ENCODE measurements around the gene NOS1AP. TPM values are rescaled to one million over a fixed set of nuclear protein-coding genes. Genes with fewer than 3 reads are reported as not detected.

NOS1AP gene
- total and polyA plus RNA-seq, 2 experiments from 2014 or later: 5.8 to 6.6 TPM

GRCh38 chr1:162150112-162150511, 80.6 kb downstream of the NOS1AP start (continued):
- TF ChIP-seq EZH2phosphoT487 (IDR thresholded peaks at IDR 0.05; ENCODE audit: unreplicated experiment) (no peak), ZNF114 (CRISPR knock-in tag; IDR thresholded peaks at IDR 0.05) (no peak), ZNF331 (CRISPR knock-in tag; IDR thresholded peaks at IDR 0.05; ENCODE audit: low read depth) (no peak)
- TF ChIP-seq, protein P1, sequence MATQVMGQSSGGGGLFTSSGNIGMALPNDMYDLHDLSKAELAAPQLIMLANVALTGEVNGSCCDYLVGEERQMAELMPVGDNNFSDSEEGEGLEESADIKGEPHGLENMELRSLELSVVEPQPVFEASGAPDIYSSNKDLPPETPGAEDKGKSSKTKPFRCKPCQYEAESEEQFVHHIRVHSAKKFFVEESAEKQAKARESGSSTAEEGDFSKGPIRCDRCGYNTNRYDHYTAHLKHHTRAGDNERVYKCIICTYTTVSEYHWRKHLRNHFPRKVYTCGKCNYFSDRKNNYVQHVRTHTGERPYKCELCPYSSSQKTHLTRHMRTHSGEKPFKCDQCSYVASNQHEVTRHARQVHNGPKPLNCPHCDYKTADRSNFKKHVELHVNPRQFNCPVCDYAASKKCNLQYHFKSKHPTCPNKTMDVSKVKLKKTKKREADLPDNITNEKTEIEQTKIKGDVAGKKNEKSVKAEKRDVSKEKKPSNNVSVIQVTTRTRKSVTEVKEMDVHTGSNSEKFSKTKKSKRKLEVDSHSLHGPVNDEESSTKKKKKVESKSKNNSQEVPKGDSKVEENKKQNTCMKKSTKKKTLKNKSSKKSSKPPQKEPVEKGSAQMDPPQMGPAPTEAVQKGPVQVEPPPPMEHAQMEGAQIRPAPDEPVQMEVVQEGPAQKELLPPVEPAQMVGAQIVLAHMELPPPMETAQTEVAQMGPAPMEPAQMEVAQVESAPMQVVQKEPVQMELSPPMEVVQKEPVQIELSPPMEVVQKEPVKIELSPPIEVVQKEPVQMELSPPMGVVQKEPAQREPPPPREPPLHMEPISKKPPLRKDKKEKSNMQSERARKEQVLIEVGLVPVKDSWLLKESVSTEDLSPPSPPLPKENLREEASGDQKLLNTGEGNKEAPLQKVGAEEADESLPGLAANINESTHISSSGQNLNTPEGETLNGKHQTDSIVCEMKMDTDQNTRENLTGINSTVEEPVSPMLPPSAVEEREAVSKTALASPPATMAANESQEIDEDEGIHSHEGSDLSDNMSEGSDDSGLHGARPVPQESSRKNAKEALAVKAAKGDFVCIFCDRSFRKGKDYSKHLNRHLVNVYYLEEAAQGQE (IDR thresholded peaks at IDR 0.05; ENCODE audit: unreplicated experiment): no peak

GRCh38 chr1:162151900-162152829, 82.7 kb downstream of the NOS1AP start:
- H3K9me3 Mint-ChIP-seq: no peaks in the 10 kb centered on the region
- ATAC-seq (no peak; the same call in 2 of the 3 replicates), DNase-seq (ENCODE audit: low spot score) (no peak)
- no peak overlapping the region for H2AFZ ChIP-seq
- H3K27ac Mint-ChIP-seq: no peak overlapping the region
- peaks cover 13% of the 10 kb centered on the region for H3K4me1 ChIP-seq (ENCODE audit: insufficient read depth)
- no peaks in the 10 kb centered on the region for H3K36me3 ChIP-seq (ENCODE audit: insufficient read depth)
- no peaks in the 10 kb centered on the region; the same call in 1 of the 2 replicates for H3F3A ChIP-seq (replicated peaks; ENCODE audit: low read depth)
- H3K27me3 Mint-ChIP-seq (ENCODE audit: insufficient read depth, low read depth, poor library complexity): peaks cover 4% of the 10 kb centered on the region
- H3K9me2 ChIP-seq (ENCODE audit: insufficient read depth): no peaks in the 10 kb centered on the region
- H3K4me3 Mint-ChIP-seq: no peak overlapping the region
- H3K4me2 ChIP-seq: no peak overlapping the region
- no peak overlapping the region for H3K27ac ChIP-seq (ENCODE audit: low read depth)
- H3K79me2 ChIP-seq (replicated peaks; ENCODE audit: insufficient read depth): peaks cover 29% of the 10 kb centered on the region
- H3K4me3 ChIP-seq: no peak overlapping the region
- H4K20me1 ChIP-seq (replicated peaks; ENCODE audit: insufficient read depth): 0 out of 2 replicates have a peak, but pooled peaks cover 5% of the 10 kb centered on the region
- H3K4me1 Mint-ChIP-seq: peaks cover 45% of the 10 kb centered on the region
- 0 out of 2 replicates have a peak, but pooled peaks cover 6% of the 10 kb centered on the region for H3K27me3 ChIP-seq (ENCODE audit: insufficient read depth)
- H3K36me3 Mint-ChIP-seq (ENCODE audit: low read depth): peaks cover 8% of the 10 kb centered on the region
- TF ChIP-seq, protein P2, sequence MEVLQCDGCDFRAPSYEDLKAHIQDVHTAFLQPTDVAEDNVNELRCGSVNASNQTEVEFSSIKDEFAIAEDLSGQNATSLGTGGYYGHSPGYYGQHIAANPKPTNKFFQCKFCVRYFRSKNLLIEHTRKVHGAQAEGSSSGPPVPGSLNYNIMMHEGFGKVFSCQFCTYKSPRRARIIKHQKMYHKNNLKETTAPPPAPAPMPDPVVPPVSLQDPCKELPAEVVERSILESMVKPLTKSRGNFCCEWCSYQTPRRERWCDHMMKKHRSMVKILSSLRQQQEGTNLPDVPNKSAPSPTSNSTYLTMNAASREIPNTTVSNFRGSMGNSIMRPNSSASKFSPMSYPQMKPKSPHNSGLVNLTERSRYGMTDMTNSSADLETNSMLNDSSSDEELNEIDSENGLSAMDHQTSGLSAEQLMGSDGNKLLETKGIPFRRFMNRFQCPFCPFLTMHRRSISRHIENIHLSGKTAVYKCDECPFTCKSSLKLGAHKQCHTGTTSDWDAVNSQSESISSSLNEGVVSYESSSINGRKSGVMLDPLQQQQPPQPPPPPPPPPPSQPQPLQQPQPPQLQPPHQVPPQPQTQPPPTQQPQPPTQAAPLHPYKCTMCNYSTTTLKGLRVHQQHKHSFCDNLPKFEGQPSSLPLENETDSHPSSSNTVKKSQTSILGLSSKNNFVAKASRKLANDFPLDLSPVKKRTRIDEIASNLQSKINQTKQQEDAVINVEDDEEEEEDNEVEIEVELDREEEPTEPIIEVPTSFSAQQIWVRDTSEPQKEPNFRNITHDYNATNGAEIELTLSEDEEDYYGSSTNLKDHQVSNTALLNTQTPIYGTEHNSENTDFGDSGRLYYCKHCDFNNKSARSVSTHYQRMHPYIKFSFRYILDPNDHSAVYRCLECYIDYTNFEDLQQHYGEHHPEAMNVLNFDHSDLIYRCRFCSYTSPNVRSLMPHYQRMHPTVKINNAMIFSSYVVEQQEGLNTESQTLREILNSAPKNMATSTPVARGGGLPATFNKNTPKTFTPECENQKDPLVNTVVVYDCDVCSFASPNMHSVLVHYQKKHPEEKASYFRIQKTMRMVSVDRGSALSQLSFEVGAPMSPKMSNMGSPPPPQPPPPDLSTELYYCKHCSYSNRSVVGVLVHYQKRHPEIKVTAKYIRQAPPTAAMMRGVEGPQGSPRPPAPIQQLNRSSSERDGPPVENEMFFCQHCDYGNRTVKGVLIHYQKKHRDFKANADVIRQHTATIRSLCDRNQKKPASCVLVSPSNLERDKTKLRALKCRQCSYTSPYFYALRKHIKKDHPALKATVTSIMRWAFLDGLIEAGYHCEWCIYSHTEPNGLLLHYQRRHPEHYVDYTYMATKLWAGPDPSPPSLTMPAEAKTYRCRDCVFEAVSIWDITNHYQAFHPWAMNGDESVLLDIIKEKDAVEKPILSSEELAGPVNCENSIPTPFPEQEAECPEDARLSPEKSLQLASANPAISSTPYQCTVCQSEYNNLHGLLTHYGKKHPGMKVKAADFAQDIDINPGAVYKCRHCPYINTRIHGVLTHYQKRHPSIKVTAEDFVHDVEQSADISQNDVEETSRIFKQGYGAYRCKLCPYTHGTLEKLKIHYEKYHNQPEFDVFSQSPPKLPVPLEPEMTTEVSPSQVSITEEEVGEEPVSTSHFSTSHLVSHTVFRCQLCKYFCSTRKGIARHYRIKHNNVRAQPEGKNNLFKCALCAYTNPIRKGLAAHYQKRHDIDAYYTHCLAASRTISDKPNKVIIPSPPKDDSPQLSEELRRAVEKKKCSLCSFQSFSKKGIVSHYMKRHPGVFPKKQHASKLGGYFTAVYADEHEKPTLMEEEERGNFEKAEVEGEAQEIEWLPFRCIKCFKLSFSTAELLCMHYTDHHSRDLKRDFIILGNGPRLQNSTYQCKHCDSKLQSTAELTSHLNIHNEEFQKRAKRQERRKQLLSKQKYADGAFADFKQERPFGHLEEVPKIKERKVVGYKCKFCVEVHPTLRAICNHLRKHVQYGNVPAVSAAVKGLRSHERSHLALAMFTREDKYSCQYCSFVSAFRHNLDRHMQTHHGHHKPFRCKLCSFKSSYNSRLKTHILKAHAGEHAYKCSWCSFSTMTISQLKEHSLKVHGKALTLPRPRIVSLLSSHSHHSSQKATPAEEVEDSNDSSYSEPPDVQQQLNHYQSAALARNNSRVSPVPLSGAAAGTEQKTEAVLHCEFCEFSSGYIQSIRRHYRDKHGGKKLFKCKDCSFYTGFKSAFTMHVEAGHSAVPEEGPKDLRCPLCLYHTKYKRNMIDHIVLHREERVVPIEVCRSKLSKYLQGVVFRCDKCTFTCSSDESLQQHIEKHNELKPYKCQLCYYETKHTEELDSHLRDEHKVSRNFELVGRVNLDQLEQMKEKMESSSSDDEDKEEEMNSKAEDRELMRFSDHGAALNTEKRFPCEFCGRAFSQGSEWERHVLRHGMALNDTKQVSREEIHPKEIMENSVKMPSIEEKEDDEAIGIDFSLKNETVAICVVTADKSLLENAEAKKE (CRISPR knock-in tag; IDR thresholded peaks at IDR 0.05): no peak
- TF ChIP-seq NANOG (IDR thresholded peaks at IDR 0.05; ENCODE audit: borderline replicate concordance) (no peak), ZNF114 (CRISPR knock-in tag; IDR thresholded peaks at IDR 0.05) (no peak), ETS1 (IDR thresholded peaks at IDR 0.05) (no peak), JUNB (IDR thresholded peaks at IDR 0.05; ENCODE audit: unreplicated experiment) (no peak)
- TF ChIP-seq, protein P1 (IDR thresholded peaks at IDR 0.05; ENCODE audit: unreplicated experiment): no peak
